ENCODE data around the gene CST9L. TPM values are rescaled to one million over a fixed set of nuclear protein-coding genes. Genes with fewer than 3 reads are reported as not detected.

The CST9L gene
- total RNA-seq, 4 donors from 2014 or later, result not detected

- peaks cover 4 to 5% of the 10 kb centered on the region in 2 donors for H3K9me3 ChIP-seq
- H3K4me3 ChIP-seq, result no peak overlapping the region
- H3K27ac ChIP-seq, result no peak overlapping the region
- H3K36me3 ChIP-seq, result no peaks in the 10 kb centered on the region
- WGBS, 2 donors (ENCODE audit: low coverage in 1 of 2), result 49 to 67% methylated on average over 5 to 7 of the region's 7 CpGs
- in situ Hi-C loops (cut with MboI; ENCODE audit: low pct_ligation_motif_present in 1 of 4, low pct_unique_long_range_greater_than_20kb in 1 of 4, low sequenced_read_pairs in 3 of 4), result loop anchor here in 1 of 4 donors (25.0 kb wide), 1 partner anchor 104 kb away; the partner anchor contains the start of gene CST11
- no peaks in the 10 kb centered on the region for H3K27me3 ChIP-seq
- H3K4me1 ChIP-seq, result no peaks in the 10 kb centered on the region
- no peak for DNase-seq
- intact Hi-C loops (cut with DNase I; ENCODE audit: low total_unique reads), result no loop called here
- TF ChIP-seq POLR2A (IDR thresholded peaks at IDR 0.05) (no peak), EP300 (IDR thresholded peaks at IDR 0.05; ENCODE audit: low read depth) (no peak), POLR2AphosphoS5 (IDR thresholded peaks at IDR 0.05) (no peak)
- TF ChIP-seq, protein P1, sequence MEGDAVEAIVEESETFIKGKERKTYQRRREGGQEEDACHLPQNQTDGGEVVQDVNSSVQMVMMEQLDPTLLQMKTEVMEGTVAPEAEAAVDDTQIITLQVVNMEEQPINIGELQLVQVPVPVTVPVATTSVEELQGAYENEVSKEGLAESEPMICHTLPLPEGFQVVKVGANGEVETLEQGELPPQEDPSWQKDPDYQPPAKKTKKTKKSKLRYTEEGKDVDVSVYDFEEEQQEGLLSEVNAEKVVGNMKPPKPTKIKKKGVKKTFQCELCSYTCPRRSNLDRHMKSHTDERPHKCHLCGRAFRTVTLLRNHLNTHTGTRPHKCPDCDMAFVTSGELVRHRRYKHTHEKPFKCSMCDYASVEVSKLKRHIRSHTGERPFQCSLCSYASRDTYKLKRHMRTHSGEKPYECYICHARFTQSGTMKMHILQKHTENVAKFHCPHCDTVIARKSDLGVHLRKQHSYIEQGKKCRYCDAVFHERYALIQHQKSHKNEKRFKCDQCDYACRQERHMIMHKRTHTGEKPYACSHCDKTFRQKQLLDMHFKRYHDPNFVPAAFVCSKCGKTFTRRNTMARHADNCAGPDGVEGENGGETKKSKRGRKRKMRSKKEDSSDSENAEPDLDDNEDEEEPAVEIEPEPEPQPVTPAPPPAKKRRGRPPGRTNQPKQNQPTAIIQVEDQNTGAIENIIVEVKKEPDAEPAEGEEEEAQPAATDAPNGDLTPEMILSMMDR (IDR thresholded peaks at IDR 0.05), result no peak
Measured at GRCh38 chr20:23566199-23566932, 1.9 kb downstream of the CST9L start.

- Histone ChIP-seq H3K27me3 (no peaks in the 10 kb centered on the region), H3K9me3 (peaks cover 4 to 8% of the 10 kb centered on the region in 2 donors), H3K36me3 (no peaks in the 10 kb centered on the region), H3K4me3 (no peak overlapping the region), H3K4me1 (no peaks in the 10 kb centered on the region), H3K27ac (no peak overlapping the region)
- DNase-seq, result no peak
- 93% methylated on average over 2 of the region's 2 CpGs; no CpG with 5 or more reads in 1 of the 2 donors for WGBS, 2 donors (ENCODE audit: low coverage in 1 of 2)
- in situ Hi-C loops (cut with MboI; ENCODE audit: low pct_ligation_motif_present in 1 of 4, low pct_unique_long_range_greater_than_20kb in 1 of 4, low sequenced_read_pairs in 3 of 4), result loop anchor here in 1 of 4 donors (25.0 kb wide), 1 partner anchor 103 kb away; the partner anchor contains the start of gene CST11
- TF ChIP-seq, protein P1 (IDR thresholded peaks at IDR 0.05), result no peak
- TF ChIP-seq EP300 (IDR thresholded peaks at IDR 0.05; ENCODE audit: low read depth), result no peak
- TF ChIP-seq POLR2AphosphoS5 (IDR thresholded peaks at IDR 0.05), result no peak
- TF ChIP-seq POLR2A (IDR thresholded peaks at IDR 0.05), result no peak
- intact Hi-C loops (cut with DNase I; ENCODE audit: low total_unique reads), result no loop called here
Measured at GRCh38 chr20:23565503-23566045, 2.7 kb downstream of the CST9L start.

DNA sequence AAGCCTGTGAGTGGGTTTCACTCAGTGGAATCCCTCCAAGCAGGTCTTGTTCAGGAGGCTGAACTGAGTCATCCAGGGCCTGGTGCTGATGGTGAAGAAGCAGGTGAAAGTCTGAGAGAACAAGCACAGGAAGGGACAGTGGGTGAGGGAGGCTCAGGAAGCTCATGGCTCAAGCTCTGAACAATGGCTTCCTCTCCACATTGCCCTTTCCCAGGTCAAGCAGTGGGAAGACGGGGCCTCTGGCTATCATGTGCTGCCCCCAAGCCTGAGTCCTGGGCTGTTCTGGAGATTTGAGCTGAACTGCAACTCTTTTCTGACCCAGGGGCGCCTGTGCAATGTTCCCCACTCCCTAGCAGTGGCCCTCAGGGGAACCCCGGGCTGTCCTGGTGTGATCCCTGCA, 3.4 kb downstream of the CST9L start:
- Histone ChIP-seq H3K4me3 (no peak overlapping the region), H3K27ac (no peak overlapping the region)
- intact Hi-C loops (cut with DNase I; ENCODE audit: low total_unique reads), result no loop called here

More for the DNA sequence above, 3.4 kb downstream of the CST9L start:
- H3K27me3 ChIP-seq, result no peaks in the 10 kb centered on the region
- in situ Hi-C loops (cut with MboI; ENCODE audit: low pct_ligation_motif_present in 1 of 4, low pct_unique_long_range_greater_than_20kb in 1 of 4, low sequenced_read_pairs in 3 of 4), result loop anchor here in 1 of 4 donors (25.0 kb wide), 1 partner anchor 103 kb away; the partner anchor contains the start of gene CST11
- TF ChIP-seq POLR2A (IDR thresholded peaks at IDR 0.05) (no peak), EP300 (IDR thresholded peaks at IDR 0.05; ENCODE audit: low read depth) (no peak), POLR2AphosphoS5 (IDR thresholded peaks at IDR 0.05) (no peak)
- TF ChIP-seq, protein P1 (IDR thresholded peaks at IDR 0.05), result no peak
- WGBS, 2 donors (ENCODE audit: low coverage in 1 of 2), result 45% methylated on average over 3 of the region's 3 CpGs; no CpG with 5 or more reads in 1 of the 2 donors
- H3K9me3 ChIP-seq, result peaks cover 4 to 8% of the 10 kb centered on the region in 2 donors
- DNase-seq, result no peak
- H3K36me3 ChIP-seq, result no peaks in the 10 kb centered on the region
- H3K4me1 ChIP-seq, result no peaks in the 10 kb centered on the region
